Measurements from ENCODE around the gene CNTN4. TPM values are rescaled to one million over a fixed set of nuclear protein-coding genes. Genes with fewer than 3 reads are reported as not detected.

CNTN4 gene
- total RNA-seq, 3 donors from 2014 or later (not counting 1 experiment from before 2014, with no cell fraction given), result not detected

DNA sequence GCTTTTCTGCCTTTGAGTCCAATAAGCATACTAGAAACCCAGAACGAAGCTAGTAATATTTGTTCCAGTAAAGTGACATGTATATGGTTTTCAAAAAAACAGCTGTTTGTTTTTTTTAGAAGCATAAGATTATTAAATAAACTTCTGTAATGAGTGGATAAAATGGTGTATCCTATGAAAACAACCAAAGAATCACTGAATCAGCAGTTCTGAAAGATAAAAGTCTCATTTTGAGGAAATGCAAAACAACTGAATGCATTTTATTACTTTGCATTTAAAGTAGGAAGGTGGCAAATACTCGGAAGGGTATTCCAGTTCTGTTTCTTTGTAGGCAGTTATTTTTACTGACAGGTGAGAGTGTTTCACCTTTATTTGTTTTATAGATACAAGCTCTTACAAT lies 107.0 kb downstream of the CNTN4 start:
- Mint-ChIP-seq H3K9me3 (peaks cover 11% of the 10 kb centered on the region in 2 donors), H3K36me3 (peaks cover 6% of the 10 kb centered on the region), H3K27ac (no peak overlapping the region), H3K27me3 (ENCODE audit: low read depth in 2 of 2) (no peaks in the 10 kb centered on the region), H3K4me1 (no peaks in the 10 kb centered on the region), H3K4me3 (no peak overlapping the region)
- TF ChIP-seq, protein P1, sequence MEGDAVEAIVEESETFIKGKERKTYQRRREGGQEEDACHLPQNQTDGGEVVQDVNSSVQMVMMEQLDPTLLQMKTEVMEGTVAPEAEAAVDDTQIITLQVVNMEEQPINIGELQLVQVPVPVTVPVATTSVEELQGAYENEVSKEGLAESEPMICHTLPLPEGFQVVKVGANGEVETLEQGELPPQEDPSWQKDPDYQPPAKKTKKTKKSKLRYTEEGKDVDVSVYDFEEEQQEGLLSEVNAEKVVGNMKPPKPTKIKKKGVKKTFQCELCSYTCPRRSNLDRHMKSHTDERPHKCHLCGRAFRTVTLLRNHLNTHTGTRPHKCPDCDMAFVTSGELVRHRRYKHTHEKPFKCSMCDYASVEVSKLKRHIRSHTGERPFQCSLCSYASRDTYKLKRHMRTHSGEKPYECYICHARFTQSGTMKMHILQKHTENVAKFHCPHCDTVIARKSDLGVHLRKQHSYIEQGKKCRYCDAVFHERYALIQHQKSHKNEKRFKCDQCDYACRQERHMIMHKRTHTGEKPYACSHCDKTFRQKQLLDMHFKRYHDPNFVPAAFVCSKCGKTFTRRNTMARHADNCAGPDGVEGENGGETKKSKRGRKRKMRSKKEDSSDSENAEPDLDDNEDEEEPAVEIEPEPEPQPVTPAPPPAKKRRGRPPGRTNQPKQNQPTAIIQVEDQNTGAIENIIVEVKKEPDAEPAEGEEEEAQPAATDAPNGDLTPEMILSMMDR (IDR thresholded peaks at IDR 0.05), result no peak
- 57% methylated on average over 1 of the region's 2 CpGs for WGBS (ENCODE audit: insufficient coverage)
- no peak for DNase-seq
- no peaks in the 10 kb centered on the region for H3K9me3 ChIP-seq (ENCODE audit: control insufficient read depth, insufficient read depth, low read length)
- intact Hi-C loops (cut with micrococcal nuclease), result no loop called here
- H3K27me3 ChIP-seq (ENCODE audit: control insufficient read depth, insufficient read depth, low read length), result no peaks in the 10 kb centered on the region
- no peak overlapping the region for H3K4me3 ChIP-seq (ENCODE audit: low read length)
- ATAC-seq, result no peak
- H3K36me3 ChIP-seq (ENCODE audit: control insufficient read depth, insufficient read depth, low read length), result no peaks in the 10 kb centered on the region
- H3K27ac ChIP-seq (ENCODE audit: low read length), result no peak overlapping the region
- H3K4me1 ChIP-seq (ENCODE audit: control insufficient read depth, insufficient read depth, low read length), result no peaks in the 10 kb centered on the region

- H3K9me3 ChIP-seq (ENCODE audit: control insufficient read depth, insufficient read depth, low read length), result no peaks in the 10 kb centered on the region
- DNase-seq (no peak), ATAC-seq (no peak)
- H3K4me1 ChIP-seq (ENCODE audit: control insufficient read depth, insufficient read depth, low read length), result no peaks in the 10 kb centered on the region
- Mint-ChIP-seq H3K4me1 (no peaks in the 10 kb centered on the region), H3K9me3 (peaks cover 11% of the 10 kb centered on the region in 2 donors), H3K36me3 (peaks cover 6% of the 10 kb centered on the region), H3K27ac (no peak overlapping the region), H3K27me3 (ENCODE audit: low read depth in 2 of 2) (no peaks in the 10 kb centered on the region), H3K4me3 (no peak overlapping the region)
- TF ChIP-seq, protein P1 (IDR thresholded peaks at IDR 0.05), result no peak
- intact Hi-C loops (cut with micrococcal nuclease), result no loop called here
- H3K27ac ChIP-seq (ENCODE audit: low read length), result no peak overlapping the region
- WGBS (ENCODE audit: insufficient coverage), result 100% methylated on average over 2 of the region's 4 CpGs
- no peaks in the 10 kb centered on the region for H3K36me3 ChIP-seq (ENCODE audit: control insufficient read depth, insufficient read depth, low read length)
- no peak overlapping the region for H3K4me3 ChIP-seq (ENCODE audit: low read length)
- H3K27me3 ChIP-seq (ENCODE audit: control insufficient read depth, insufficient read depth, low read length), result no peaks in the 10 kb centered on the region
These were observed 107.9 kb downstream of the CNTN4 start for GRCh38 chr3:2206536-2206935.

DNA sequence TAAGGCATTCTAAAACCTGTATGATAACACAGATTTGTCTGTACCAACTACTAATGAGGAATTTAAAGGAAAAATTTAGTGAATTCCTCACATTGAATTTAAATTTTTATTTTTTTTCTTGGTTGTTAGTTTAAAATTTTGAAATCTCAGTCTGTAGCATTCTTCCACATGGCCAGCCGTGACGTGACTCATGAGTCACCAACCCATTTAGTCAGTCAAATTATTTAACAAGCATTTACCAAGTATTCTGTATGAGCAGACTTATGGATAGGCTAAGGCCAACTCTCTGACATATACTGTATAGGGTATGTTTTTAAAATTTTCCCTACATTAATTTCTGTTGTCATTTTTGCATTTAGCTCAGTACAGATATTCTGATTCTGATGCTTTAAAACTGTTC lies 112.9 kb downstream of the CNTN4 start:
- Histone ChIP-seq H3K9me3 (ENCODE audit: control insufficient read depth, insufficient read depth, low read length) (no peaks in the 10 kb centered on the region), H3K4me1 (ENCODE audit: control insufficient read depth, insufficient read depth, low read length) (no peaks in the 10 kb centered on the region), H3K4me3 (ENCODE audit: low read length) (no peak overlapping the region), H3K27me3 (ENCODE audit: control insufficient read depth, insufficient read depth, low read length) (no peaks in the 10 kb centered on the region), H3K27ac (ENCODE audit: low read length) (no peak overlapping the region), H3K36me3 (ENCODE audit: control insufficient read depth, insufficient read depth, low read length) (no peaks in the 10 kb centered on the region)
- DNase-seq, result no peak
- H3K4me3 Mint-ChIP-seq, result no peak overlapping the region
- ATAC-seq, result no peak
- WGBS (ENCODE audit: insufficient coverage), result no CpG with 5 or more reads among the region's 2 CpGs
- H3K27me3 Mint-ChIP-seq (ENCODE audit: low read depth in 2 of 2), result no peaks in the 10 kb centered on the region
- intact Hi-C loops (cut with micrococcal nuclease), result no loop called here
- H3K27ac Mint-ChIP-seq, result no peak overlapping the region
- H3K4me1 Mint-ChIP-seq, result no peaks in the 10 kb centered on the region
- peaks cover 6% of the 10 kb centered on the region for H3K36me3 Mint-ChIP-seq
- TF ChIP-seq, protein P1 (IDR thresholded peaks at IDR 0.05), result no peak
- H3K9me3 Mint-ChIP-seq, result peaks cover 16 to 21% of the 10 kb centered on the region in 2 donors

- Mint-ChIP-seq H3K27ac (no peak overlapping the region), H3K4me1 (no peaks in the 10 kb centered on the region)
These were observed 113.5 kb downstream of the CNTN4 start for GRCh38 chr3:2212206-2212605.

More at GRCh38 chr3:2212206-2212605, 113.5 kb downstream of the CNTN4 start:
- DNase-seq (no peak), ATAC-seq (no peak)
- H3K4me3 Mint-ChIP-seq, result no peak overlapping the region
- H3K36me3 Mint-ChIP-seq, result peaks cover 4% of the 10 kb centered on the region
- no peak overlapping the region for H3K27ac ChIP-seq (ENCODE audit: low read length)
- 81% methylated on average over 3 of the region's 3 CpGs for WGBS (ENCODE audit: insufficient coverage)
- H3K4me1 ChIP-seq (ENCODE audit: control insufficient read depth, insufficient read depth, low read length), result no peaks in the 10 kb centered on the region
- peaks cover 14 to 16% of the 10 kb centered on the region in 2 donors for H3K9me3 Mint-ChIP-seq
- no peaks in the 10 kb centered on the region for H3K9me3 ChIP-seq (ENCODE audit: control insufficient read depth, insufficient read depth, low read length)
- H3K27me3 ChIP-seq (ENCODE audit: control insufficient read depth, insufficient read depth, low read length), result no peaks in the 10 kb centered on the region
- TF ChIP-seq, protein P1 (IDR thresholded peaks at IDR 0.05), result no peak
- no peaks in the 10 kb centered on the region for H3K36me3 ChIP-seq (ENCODE audit: control insufficient read depth, insufficient read depth, low read length)
- no peak overlapping the region for H3K4me3 ChIP-seq (ENCODE audit: low read length)
- H3K27me3 Mint-ChIP-seq (ENCODE audit: low read depth in 2 of 2), result no peaks in the 10 kb centered on the region
- intact Hi-C loops (cut with micrococcal nuclease), result no loop called here
